SK-N-SH (cell line): Measurements from ENCODE around the gene PIERCE2. TPM values are rescaled to one million over a fixed set of nuclear protein-coding genes. Genes with fewer than 3 reads are reported as not detected.

Source experiments
- CTCF ChIA-PET: fragments of 300-600, 350-600 bp; formaldehyde crosslinking; extraction: SDS; loops from one replicate; lab custom pipeline; 2021; lab: Yijun Ruan, JAX
- POLR2A ChIA-PET: fragments of 350-600 bp; sonication (Branson Sonifier 250); formaldehyde crosslinking; extraction: SDS; loops from one replicate; lab custom pipeline; 2020; ENCODE audit warnings: antibody characterized with exemption, inconsistent platforms; lab: Yijun Ruan, JAX
- DNase-seq: peaks from one replicate; pipeline ENCODE4 v3.0.0; 2012
- H2AFZ ChIP-seq: fragments of 200-600 bp; sonication (generic); 2 replicates; pipeline ENCODE4 v1.8.1; 2016; ENCODE audit warnings: antibody characterized with exemption, mild to moderate bottlenecking, low read depth
- H3F3A ChIP-seq: fragments of 200-600 bp; sonication (generic); replicated peaks from 2 replicates; pipeline ENCODE3; 2016; ENCODE audit warnings: antibody characterized with exemption, mild to moderate bottlenecking; ENCODE audit not compliant: insufficient read depth
- H3K27ac ChIP-seq, 2 experiments: fragments of 200-500 bp in 1 of 2; fragments of 200-600 bp in 1 of 2; sonication (Bioruptor generic) in 1 of 2; sonication (generic), shearing (Covaris generic) in 1 of 2; 2 replicates each; pipeline versions ENCODE4 v1.5.1 to v1.6.1; 2014 to 2016; ENCODE audit warnings: low read depth in 2 of 2, inconsistent platforms in 1 of 2, low read length in 1 of 2, mild to moderate bottlenecking in 1 of 2, mixed read lengths in 1 of 2
- H3K27me3 ChIP-seq: fragments of 200-600 bp; sonication (generic), shearing (Covaris generic); 2 replicates; pipeline ENCODE4 v1.6.1; 2016; ENCODE audit warnings: mixed run types; ENCODE audit not compliant: insufficient read depth
- H3K36me3 ChIP-seq, 2 experiments: fragments of 200-500 bp in 1 of 2; fragments of 200-600 bp in 1 of 2; sonication (Bioruptor generic) in 1 of 2; sonication (generic) in 1 of 2; replicated peaks in 1 of 2; 2 replicates each; pipeline versions ENCODE3 to v1.5.1; 2014 to 2016; ENCODE audit warnings: low read length in 1 of 2, mild to moderate bottlenecking in 1 of 2; ENCODE audit not compliant: insufficient read depth in 2 of 2, control insufficient read depth in 1 of 2
- H3K4me1 ChIP-seq, 2 experiments: fragments of 200-500 bp in 1 of 2; fragments of 200-600 bp in 1 of 2; sonication (Bioruptor generic) in 1 of 2; sonication (generic), shearing (Covaris generic) in 1 of 2; 2 replicates each; pipeline versions ENCODE4 v1.5.1 to v1.6.1; 2014 to 2016; ENCODE audit warnings: low read depth in 1 of 2, low read length in 1 of 2, mixed run types in 1 of 2; ENCODE audit not compliant: insufficient read depth in 2 of 2, control insufficient read depth in 1 of 2
- H3K4me2 ChIP-seq: fragments of 200-600 bp; sonication (generic), shearing (Covaris generic); 2 replicates; pipeline ENCODE4 v1.6.1; 2017; ENCODE audit warnings: mixed run types
- H3K4me3 ChIP-seq, 2 experiments: fragments of 200-500 bp in 1 of 2; fragments of 200-600 bp in 1 of 2; sonication (Bioruptor generic) in 1 of 2; sonication (generic), shearing (Covaris generic) in 1 of 2; 2 replicates each; pipeline versions ENCODE4 v1.5.1 to v1.8.1; 2014 to 2016; ENCODE audit warnings: low read depth in 2 of 2, inconsistent platforms in 1 of 2, low read length in 1 of 2, mild to moderate bottlenecking in 1 of 2, mixed read lengths in 1 of 2, moderate library complexity in 1 of 2
- H3K79me2 ChIP-seq: fragments of 200-600 bp; sonication (generic); 2 replicates; pipeline ENCODE4 v1.8.1; 2017; ENCODE audit warnings: mild to moderate bottlenecking; ENCODE audit not compliant: insufficient read depth
- H3K9ac ChIP-seq: fragments of 200-600 bp; sonication (generic); 2 replicates; pipeline ENCODE4 v1.6.1; 2017; ENCODE audit warnings: mixed run types
- H3K9me2 ChIP-seq: fragments of 200-600 bp; sonication (generic); 2 replicates; pipeline ENCODE4 v1.6.1; 2017; ENCODE audit warnings: mixed run types
- H3K9me3 ChIP-seq: fragments of 200-600 bp; sonication (generic); 2 replicates; pipeline ENCODE4 v1.6.1; 2017; ENCODE audit warnings: mixed run types, mild to moderate bottlenecking, moderate library complexity
- H4K20me1 ChIP-seq: fragments of 200-600 bp; sonication (generic); 2 replicates; pipeline ENCODE4 v1.6.1; 2017; ENCODE audit warnings: mild to moderate bottlenecking, mixed run types; ENCODE audit not compliant: insufficient read depth
- EP300 ChIP-seq, 2 experiments: IDR thresholded peaks; 2 replicates each; pipeline versions ENCODE4 v1.4.0 to v1.6.1; 2012; ENCODE audit warnings: borderline replicate concordance in 1 of 2, low read depth in 1 of 2, low read length in 1 of 2
- FOXM1 ChIP-seq: IDR thresholded peaks from 2 replicates; pipeline ENCODE4 v1.4.0; 2012; ENCODE audit warnings: low read depth, mild to moderate bottlenecking
- IRF3 ChIP-seq: fragments of 150-350 bp; IDR thresholded peaks from 2 replicates; pipeline ENCODE4 v1.6.1; 2016; ENCODE audit warnings: mild to moderate bottlenecking, low read depth, low read length
- JUND ChIP-seq: IDR thresholded peaks from 2 replicates; pipeline ENCODE4 v1.4.0; 2012
- MAX ChIP-seq: IDR thresholded peaks from 2 replicates; pipeline ENCODE4 v1.4.0; 2012; ENCODE audit warnings: low read depth
- MEF2A ChIP-seq: IDR thresholded peaks from 2 replicates; pipeline ENCODE4 v1.4.0; 2012; ENCODE audit warnings: low read depth, borderline replicate concordance
- MXI1 ChIP-seq: IDR thresholded peaks from 2 replicates; pipeline ENCODE4 v1.6.1; 2012; ENCODE audit warnings: mild to moderate bottlenecking, low read depth, low read length, improper control_type of control experiment
- PBX3 ChIP-seq: IDR thresholded peaks from 2 replicates; pipeline ENCODE4; 2012
- POLR2AphosphoS5 ChIP-seq: IDR thresholded peaks from 2 replicates; pipeline ENCODE4 v1.6.1; 2012; ENCODE audit warnings: low read depth, low read length
- RAD21 ChIP-seq: IDR thresholded peaks from 2 replicates; pipeline ENCODE4 v1.6.1; 2012; ENCODE audit warnings: mild to moderate bottlenecking, low read length
- RCOR1 ChIP-seq: fragments of 150-350 bp; IDR thresholded peaks from 2 replicates; pipeline ENCODE4 v1.6.1; 2017; ENCODE audit warnings: antibody characterized with exemption, low read length
- REST ChIP-seq: IDR thresholded peaks from 2 replicates; pipeline ENCODE4 v1.6.1; 2012; ENCODE audit warnings: mild to moderate bottlenecking, low read depth, low read length, moderate library complexity
- RXRA ChIP-seq: IDR thresholded peaks from 2 replicates; pipeline ENCODE4 v1.4.0; 2012; ENCODE audit warnings: low read depth, mild to moderate bottlenecking, borderline replicate concordance
- SIN3A ChIP-seq: IDR thresholded peaks from 2 replicates; pipeline ENCODE4 v1.6.1; 2012; ENCODE audit warnings: low read depth, mild to moderate bottlenecking, low read length, moderate library complexity, borderline replicate concordance
- SMC3 ChIP-seq: IDR thresholded peaks from 2 replicates; pipeline ENCODE4 v1.6.1; 2012; ENCODE audit warnings: low read depth, low read length, improper control_type of control experiment
- USF2 ChIP-seq: fragments of 150-350 bp; IDR thresholded peaks from 2 replicates; pipeline ENCODE4 v1.6.1; 2017; ENCODE audit warnings: antibody characterized with exemption, low read length, low read depth, borderline replicate concordance
- YY1 ChIP-seq: IDR thresholded peaks from 2 replicates; pipeline ENCODE4 v1.4.0; 2012; ENCODE audit warnings: low read depth, mild to moderate bottlenecking
- WGBS: methylation state at CpG from one replicate; pipeline ENCODE4 v1.1.6; 2017; ENCODE audit warnings: low lambda C conversion rate; 5-methylcytosine and 5-hydroxymethylcytosine counted together
- polyA plus RNA-seq, 3 experiments: library from polyadenylated mRNA; depleted of rRNA; stranded (reverse); fragments of >200 nt; gene quantifications; 2 replicates each; pipeline ENCODE4 v1.2.3, GENCODE V29; 2012

Gene PIERCE2
- polyA plus RNA-seq, 1 of the 3 experiments (the other 2 are of a cell fraction), result 2.5 TPM

GRCh38 chr15:55362641-55363040 lies 45.7 kb upstream of the PIERCE2 start:
- TF ChIP-seq PBX3 (no peak), JUND (no peak), MEF2A (no peak), RAD21 (no peak), YY1 (no peak), SIN3A (no peak), POLR2AphosphoS5 (no peak), SMC3 (no peak), RCOR1 (no peak), MAX (no peak), EP300 (IDR thresholded peaks at IDR 0.05; ENCODE audit: borderline replicate concordance in 1 of 2, low read depth in 1 of 2, low read length in 1 of 2) (no peak), IRF3 (no peak), FOXM1 (no peak), RXRA (no peak)
- H3K36me3 ChIP-seq, result peaks cover 4 to 6% of the 10 kb centered on the region in 2 experiments
- CTCF ChIA-PET, result no interaction called here

GRCh38 chr15:55366981-55367380 lies 41.3 kb upstream of the PIERCE2 start:
- 98% methylated on average over 1 of the region's 1 CpG for WGBS
- Histone ChIP-seq H3K27me3 (no peaks in the 10 kb centered on the region), H3K36me3 (peaks cover 9 to 17% of the 10 kb centered on the region in 2 experiments), H3K4me3 (no peak overlapping the region), H4K20me1 (no peaks in the 10 kb centered on the region), H3K9ac (no peak overlapping the region), H3K9me2 (no peaks in the 10 kb centered on the region), H3K4me2 (no peak overlapping the region), H3K9me3 (no peaks in the 10 kb centered on the region), H3K27ac (no peak overlapping the region), H2AFZ (no peak overlapping the region), H3K79me2 (no peaks in the 10 kb centered on the region), H3K4me1 (no peaks in the 10 kb centered on the region), H3F3A (no peaks in the 10 kb centered on the region)
- TF ChIP-seq RXRA (no peak), FOXM1 (no peak), MXI1 (no peak), REST (no peak), USF2 (no peak)
- ChIA-PET POLR2A (no interaction called here), CTCF (interaction anchor here (1.7 kb wide), 1 partner anchor 7 kb away, joined by 6 read pairs; no protein-coding TSS in a partner anchor)
- DNase-seq, result no peak

More at GRCh38 chr15:55362641-55363040, 45.7 kb upstream of the PIERCE2 start:
- DNase-seq, result no peak
- no peak overlapping the region for H3K9ac ChIP-seq
- no peak overlapping the region for H2AFZ ChIP-seq
- no peak overlapping the region for H3K4me2 ChIP-seq
- 92% methylated on average over 2 of the region's 2 CpGs for WGBS
- POLR2A ChIA-PET, result no interaction called here
- no peaks in the 10 kb centered on the region for H3K9me3 ChIP-seq
- H3K27ac ChIP-seq, result no peak overlapping the region
- H3K4me3 ChIP-seq, result no peak overlapping the region
- H3K4me1 ChIP-seq, result no peaks in the 10 kb centered on the region; a peak in 1 of 4 replicates
- H3K27me3 ChIP-seq, result no peaks in the 10 kb centered on the region
- H3F3A ChIP-seq, result peaks cover 13% of the 10 kb centered on the region
- H4K20me1 ChIP-seq, result no peaks in the 10 kb centered on the region
- no peaks in the 10 kb centered on the region for H3K9me2 ChIP-seq
- no peaks in the 10 kb centered on the region for H3K79me2 ChIP-seq
